Lung microvascular endothelial cell (primary cell): ENCODE measurements around the gene ZNF497. TPM values are rescaled to one million over a fixed set of nuclear protein-coding genes. Genes with fewer than 3 reads are reported as not detected.
"Not testable (repeated sequence)": the region's sequence is repeated elsewhere in the genome, so short reads cannot be mapped to it uniquely, and the experiment has no call there.

Source experiments
- DNase-seq, 2 donors: peaks; one replicate each; pipeline versions ENCODE4 v3.0.0 to v3.0.0-alpha.2; 2010; ENCODE audit warnings: low read depth in 2 of 2
- total RNA-seq: library from RNA; depleted of rRNA; stranded (reverse); fragments of >200 nt; gene quantifications from 2 replicates; pipeline ENCODE4 v1.2.1, GENCODE V29; 2014

Gene ZNF497
- 0.65 and 0.99 TPM in 2 replicates for total RNA-seq

DNA sequence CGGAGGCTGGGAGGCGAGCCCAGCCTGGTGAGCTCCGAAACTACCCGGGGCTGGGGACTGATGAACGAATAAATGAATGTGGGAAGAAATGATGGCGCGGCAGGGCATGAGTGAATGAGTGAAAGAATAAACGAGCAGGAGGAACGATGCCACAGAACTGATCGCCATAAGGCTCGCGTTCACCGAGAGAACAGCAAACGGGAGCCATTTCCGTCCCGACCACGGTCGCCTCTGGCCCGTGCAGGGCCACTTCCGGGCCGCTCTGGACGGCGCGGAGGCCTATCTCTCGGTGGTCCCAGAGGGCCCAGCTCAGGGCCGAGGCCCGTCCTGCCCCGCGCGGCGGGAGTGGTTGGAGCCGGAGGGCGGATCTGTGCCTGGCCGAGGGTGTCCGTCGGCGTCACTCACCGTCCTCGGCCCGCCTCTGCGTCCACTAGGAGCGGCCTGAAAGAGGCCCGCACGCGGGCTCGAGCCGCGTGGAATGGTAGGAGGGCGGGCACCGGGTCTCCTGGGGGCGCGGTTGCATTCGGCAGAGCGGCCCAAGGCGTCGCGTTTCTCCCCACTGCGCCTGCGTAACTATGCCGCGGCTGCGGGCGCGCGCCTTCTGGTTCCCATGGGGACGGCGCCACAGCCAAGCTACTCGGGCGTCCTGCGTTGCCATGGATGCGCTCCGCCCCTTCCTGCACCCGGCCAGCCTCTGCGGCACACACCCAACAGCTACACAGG is at the start of gene ZNF497:
ZNF497 (minus strand) TSS at position 480 of the 723 bp plus-strand sequence. CDS start 5,116 bp downstream, outside the sequence.
- DNase-seq = peak; percentile 97 to 98

DNA sequence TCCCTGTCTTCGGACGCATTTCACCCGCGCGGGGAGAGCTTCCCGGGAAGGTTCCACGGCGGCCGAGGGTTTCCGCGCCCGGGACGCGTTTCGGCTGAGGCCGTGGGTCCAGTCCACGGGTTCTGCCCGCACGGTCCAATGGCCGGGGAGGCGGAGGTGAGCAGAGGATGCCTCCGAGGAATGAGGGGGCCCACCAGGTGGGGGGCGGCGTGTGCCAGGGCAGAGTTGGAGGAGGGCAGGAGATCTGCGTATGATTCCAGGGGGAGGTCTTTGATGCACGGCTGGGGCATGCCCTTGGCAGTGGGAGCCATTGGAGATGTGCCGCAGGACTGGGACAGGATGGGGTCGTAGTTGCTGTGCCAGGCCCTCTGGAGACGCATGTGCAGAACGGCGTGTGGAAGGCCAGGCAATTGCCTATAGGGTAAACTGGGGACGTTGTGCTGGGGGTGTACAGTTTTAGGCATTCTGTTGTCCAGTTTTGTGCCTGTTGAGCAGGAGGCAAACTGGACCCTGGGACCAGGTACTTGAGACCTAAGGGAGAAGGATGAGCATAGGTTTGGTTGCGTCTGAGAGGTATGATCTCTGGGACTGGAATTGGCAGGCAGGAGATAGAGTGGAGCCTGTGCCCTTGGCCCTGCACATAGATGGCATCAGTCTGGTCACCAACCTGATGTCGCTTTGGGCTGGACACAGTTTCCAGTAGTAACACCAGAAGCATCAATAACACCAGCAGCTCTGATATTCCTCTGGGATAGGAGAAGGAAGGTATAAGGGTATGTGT is 46.6 kb upstream of the ZNF497 start:
- peak; percentile 36 to 51 for DNase-seq

DNA sequence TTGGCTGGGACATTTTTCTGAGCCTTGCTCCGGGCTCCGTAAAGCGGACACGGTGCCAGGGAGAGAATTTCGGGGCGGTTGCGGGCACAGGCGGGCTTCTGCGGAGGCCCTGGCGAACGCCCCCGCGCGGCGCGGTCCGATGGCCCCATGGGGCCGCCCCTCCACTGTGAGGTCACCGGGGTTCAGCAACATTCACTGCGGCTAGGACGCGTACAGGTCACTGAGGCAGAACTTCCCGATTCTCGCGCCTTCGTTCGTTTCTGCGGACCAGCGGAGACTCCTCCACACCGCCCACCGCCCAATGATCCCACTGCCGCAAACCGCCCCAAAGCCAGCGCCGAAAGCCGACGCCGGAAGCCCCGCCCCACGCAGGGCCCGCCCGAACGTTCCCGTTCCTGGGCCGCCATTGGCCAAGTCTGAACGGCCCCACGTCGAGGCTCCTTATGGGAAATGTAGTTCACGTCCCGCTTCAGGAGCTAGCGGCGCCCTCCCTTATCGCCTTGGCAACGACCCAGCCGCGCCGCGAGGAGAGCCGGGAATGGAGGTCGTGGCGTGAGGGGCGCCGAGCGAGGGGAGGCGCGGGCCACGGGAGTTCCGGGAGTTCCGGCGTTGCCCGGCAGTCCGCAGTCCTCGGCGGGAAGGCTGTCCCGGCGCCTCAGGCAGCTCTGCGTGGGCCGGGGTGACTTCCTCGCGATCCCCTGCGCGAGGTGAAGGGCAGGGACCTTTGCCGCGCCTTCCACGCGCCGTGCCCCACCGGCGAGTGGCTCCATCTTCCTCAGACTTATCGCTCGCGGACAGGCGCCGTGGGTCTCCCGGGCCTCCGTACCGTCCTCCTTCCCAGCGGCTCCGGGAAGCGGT is 45.8 kb upstream of the ZNF497 start, which contains the start of gene ZNF584:
ZNF584 (plus strand) TSS at position 498 of the 858 bp plus-strand sequence. CDS start 499 bp downstream, outside the sequence.
- DNase-seq = peak; percentile 95 to 96

DNA sequence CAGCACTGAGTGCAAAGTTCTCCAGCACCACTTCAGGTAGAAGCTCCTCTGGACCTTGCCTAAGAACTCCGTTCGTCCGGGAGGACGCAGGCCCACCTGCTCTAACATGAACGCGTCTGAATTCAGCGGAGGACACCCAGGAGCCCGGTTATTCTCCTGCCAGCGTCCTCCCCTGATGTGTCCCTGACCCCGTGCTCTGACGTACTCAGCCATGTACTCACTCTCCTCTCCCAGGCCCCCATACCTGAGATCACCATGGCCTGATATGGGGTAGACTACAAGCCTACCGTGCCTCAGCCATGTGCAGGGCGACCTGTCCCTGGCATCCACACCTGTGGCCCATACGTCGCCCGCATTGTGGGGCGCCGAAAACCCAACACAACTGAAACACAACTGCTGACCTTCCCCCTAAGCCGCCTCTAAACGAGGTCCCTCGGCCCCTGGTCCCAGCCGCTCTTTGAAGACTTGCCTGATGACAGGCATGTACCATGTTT is 45.2 kb upstream of the ZNF497 start:
- DNase-seq = peak in 1 of 2 donors; percentile 24

DNA sequence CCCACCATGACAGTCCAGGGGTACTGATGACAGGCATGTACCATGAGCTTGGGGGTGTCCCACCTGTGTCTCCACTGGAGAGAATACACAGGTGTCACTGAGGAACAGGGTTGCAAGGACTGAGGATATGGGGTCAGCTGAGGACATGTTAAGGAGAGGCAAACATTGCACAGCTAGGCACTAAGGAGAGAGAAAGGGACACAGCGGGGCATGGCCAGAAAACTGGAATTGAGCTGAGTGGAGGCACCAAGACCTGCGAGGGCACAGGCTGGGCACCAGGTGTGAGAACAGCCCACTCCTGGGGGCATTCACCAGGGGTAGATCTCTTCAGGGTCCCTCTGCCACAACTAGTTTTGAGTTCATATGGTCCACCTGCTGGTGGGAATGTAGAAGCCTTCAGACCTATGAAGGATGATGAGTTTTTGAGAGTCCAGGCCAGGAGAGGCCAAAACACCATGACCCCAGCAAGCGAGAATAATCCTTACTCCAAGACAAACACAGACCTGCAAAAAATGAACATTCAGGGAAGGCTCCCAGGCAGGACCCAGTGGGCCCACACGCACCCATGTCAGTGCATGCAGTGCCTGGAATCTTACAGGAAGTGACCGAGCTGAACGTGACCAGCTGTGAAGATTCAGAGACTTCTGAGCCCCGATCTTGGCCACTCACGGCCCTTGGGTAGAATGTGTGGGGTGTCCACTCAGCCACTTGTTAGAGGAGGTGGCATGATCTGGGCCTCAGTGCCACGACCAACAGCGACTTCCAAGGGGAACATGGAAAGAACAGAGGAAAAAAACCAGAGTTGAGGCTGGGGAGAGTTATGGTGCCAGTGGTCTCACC is 44.5 kb upstream of the ZNF497 start:
- DNase-seq = no peak

DNA sequence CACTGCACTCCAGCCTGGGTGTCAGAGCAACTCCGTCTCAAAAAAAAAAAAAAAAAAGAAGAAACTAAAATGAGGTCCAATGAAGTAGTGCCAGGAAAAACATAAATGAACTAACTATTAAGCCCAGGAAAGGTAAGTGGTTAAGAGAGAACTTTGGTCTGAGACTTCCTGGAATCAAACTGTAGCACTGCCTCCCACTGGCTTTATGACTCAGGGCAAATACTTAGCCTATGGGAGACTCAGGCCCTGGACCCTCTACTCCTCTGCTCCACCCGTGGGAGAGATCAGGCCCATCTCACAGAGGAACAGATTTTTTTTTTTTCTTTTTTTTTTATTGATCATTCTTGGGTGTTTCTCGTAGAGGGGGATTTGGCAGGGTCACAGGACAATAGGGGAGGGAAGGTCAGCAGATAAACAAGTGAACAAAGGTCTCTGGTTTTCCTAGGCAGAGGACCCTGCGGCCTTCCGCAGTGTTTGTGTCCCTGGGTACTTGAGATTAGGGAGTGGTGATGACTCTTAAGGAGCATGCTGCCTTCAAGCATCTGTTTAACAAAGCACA is 41.4 kb upstream of the ZNF497 start:
- not testable (repeated sequence) for DNase-seq

DNA sequence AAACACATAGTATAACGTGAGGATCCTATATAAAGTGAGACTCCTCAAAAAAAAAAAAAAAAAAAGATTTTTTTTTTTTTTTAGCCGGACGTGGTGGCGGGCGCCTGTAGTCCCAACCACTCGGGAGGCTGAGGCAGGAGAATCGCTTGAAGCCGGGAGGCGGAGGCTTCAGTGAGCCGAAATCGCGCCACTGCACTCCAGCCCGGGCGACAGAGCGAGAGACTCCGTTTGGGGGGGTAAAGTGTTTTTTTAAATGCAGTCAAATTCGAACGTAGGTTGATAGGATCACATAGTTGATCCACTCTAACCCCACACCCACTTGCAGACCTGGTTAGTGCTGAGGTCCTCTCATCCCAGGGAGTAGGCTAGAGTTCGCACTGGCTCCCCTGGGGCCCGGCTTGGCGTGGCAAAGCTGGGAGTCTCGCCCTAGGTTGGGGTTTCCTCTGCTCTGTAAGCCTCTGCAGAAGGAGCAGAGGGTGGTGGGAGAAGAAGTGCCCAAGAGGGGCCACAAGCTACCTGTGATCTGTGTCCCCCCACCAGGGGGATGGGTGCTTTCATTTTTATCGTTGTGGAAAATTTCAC is 39.4 kb upstream of the ZNF497 start:
- DNase-seq = no peak

DNA sequence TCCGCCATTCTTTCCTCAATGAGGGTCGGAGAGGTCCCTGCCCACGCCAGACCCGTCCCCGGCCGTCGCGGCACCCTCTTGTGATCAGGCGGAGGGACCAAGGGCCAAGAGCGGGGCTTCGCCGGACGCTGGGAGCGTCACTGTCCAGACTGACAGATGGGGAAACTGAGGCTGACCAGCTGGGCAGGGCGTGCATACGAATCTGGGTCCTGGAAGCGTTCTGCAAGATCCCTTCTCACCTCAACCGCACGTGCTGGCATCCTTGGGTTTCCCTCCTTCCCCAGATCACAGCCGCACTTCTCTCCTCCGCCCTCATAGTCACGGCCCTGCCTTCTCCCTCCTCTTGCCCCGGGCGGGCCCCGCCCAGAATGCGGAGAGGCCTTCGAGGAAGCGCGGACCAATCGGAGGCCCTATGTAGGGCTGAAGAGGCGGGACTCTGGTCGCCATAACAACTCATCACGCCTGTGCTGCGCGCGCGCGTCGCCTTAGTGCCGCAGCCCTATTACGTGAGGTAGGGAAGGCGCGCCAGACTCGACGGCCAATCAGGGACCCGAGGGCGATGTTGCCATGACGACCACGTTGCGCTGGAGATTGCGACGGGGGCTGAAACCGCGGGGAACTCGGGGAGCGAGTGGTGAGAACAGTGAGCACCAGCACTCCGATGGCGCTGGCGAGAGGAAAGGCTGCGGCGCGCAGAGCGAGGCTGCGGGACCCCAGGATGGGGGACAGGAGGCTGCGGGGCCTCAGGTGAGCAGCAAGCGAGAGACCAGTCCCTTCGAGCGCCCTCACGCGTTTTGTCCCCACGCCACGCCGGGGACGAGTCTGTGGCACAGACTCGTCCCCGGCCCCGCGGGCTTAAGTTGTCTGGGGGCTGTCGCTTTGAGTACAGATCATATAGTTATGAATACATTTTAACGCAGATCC is 38.6 kb upstream of the ZNF497 start:
- peak; percentile 100 for DNase-seq

DNA sequence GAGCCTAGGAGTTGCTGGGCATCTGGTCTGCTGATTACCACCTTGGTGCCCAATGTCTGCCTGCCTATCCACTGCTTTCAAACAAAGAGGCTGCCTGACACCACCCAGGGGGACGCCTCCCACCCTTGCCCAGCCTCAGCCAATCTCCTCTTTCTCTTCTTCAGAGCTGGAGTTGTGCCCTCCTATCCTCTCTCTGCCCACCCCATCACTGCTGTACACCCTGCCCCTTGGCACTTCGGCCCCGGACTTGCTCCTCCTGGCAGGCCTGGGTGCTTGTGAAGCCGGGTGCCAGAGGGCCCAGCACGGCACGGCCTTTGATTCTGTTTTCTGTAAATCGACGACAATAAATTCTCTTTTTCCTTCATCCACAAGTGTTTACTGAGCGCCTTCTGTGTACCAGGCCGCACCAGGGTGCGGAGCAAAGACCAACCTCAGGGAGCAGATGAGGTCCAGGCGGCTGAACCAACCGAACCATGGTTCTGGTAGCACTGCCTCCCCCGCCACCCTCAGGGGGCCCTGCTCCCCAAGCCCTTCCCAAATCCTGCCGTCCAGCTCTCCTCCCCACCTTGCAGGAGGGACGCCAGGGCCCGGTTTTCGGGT is 37.9 kb upstream of the ZNF497 start:
- DNase-seq = no peak

DNA sequence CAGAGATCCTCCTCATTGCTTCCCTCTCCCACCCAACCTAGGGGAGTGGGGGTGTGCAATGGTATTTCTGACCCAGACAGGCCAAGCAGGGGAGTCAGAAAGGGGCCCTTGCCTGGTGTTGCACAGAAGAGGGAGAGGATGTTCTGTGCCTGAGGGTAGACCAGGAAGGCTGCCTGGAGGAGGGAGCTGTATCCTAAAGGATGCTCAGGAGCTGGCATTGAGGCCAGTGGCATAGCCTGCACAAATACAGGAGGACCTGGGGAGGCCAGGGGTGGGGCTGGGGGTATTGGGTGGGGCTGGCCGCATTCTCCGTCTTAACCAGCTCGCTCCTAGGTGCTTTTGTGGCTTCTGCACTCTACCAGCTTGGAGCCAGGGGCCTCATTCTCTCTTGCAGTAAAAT is 37.4 kb upstream of the ZNF497 start:
- DNase-seq = no peak

DNA sequence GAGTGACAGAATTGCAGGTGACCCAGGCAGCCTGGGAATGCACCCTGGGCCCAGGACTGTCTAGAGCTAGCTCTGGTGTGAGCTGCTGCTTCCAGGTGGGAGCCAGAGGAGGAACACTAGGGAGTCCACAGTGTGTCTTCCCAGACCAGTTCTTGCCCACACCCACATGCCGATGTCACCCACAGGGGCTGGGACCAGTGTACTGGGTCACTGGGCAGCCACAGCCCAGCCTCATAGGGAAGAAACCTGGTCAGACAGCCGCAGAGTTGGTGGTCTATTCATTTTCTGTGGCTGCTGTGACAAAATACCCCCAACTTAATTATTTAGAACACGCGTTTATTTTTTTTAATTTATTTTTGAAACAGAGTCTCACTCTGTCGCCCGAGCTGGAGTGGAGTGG is 36.0 kb upstream of the ZNF497 start:
- DNase-seq = no peak

DNA sequence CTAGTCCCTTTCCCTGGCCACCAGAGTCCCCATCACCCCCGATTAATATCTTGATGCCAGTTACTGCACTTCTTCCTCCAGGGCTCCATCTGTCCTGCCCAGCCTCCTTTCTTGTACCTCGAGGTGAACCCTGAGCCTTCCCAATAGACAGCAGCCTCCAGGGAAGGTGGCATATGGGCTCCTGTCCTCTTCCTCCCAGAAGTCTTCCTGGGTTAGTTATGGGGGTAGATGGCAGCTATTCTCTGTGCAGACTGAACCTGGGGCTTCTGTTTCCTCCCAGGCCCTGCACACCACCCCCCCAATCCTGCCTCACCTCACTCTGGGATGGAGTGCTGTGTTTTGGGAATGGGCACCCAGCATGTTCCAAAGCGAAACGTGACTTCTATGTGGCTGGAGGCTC is 35.5 kb upstream of the ZNF497 start:
- no peak for DNase-seq

DNA sequence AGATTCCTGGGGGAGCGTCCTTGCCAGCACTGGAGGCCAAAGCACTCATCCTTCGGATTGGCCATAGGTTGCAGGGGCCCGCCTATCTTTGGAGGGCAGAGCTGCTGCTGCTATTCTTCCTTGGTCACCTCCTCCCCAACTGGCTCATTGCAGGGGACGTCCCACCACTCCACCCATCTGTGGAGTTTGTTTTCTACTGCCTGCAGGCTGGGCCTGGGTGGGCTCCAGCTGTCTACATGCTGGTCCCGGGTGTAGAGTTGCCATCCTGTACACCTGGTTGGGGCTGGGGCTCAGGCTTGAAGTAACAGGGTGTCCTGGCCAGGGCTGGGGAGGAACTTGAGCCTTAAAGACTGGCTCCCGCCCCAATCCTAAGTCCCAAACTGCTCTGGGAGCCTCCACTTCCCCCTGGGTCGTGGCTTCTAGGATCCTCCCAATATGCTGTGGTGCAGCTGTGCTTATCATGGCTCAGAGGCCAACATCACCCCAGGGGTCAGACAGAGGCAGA is 35.0 kb upstream of the ZNF497 start:
- no peak for DNase-seq

DNA sequence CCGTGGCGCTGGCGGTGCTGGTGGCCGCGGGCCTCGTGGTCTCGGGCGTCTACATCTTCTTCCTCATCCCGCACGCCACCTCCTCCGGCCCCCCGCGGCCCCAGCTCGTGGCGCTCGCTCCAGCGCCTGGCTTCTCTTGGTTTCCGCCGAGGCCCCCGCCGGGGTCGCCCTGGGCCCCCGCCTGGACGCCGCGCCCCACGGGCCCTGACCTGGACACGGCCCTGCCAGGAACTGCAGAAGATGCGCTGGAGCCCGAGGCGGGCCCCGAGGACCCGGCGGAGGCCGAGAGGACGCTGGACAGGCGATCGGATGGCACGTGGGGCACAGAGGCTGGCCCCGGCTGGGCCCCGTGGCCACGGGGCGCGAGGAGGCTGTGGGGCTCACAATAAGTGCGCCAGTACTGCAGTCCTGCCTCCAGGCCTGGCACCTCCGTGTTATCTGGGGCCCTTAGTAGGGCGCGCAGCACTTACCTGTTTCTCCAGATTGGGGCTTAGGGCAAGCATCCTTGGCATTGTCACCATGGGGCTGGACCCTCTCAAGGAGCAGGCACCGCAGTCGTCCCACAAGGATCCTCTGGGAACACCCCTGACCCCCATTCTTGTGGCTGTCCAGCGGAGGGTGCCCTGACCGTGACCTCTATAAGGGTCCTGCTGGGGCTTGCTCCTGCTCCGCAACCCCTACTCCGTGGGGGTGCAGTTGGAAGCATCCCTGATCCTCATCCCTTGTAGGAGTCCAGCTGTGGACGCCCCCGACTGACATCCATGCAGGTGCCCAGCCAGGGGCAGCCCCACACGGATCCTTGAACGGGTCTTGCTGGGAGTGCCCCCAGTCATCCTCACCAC is 34.4 kb upstream of the ZNF497 start:
- no peak for DNase-seq

DNA sequence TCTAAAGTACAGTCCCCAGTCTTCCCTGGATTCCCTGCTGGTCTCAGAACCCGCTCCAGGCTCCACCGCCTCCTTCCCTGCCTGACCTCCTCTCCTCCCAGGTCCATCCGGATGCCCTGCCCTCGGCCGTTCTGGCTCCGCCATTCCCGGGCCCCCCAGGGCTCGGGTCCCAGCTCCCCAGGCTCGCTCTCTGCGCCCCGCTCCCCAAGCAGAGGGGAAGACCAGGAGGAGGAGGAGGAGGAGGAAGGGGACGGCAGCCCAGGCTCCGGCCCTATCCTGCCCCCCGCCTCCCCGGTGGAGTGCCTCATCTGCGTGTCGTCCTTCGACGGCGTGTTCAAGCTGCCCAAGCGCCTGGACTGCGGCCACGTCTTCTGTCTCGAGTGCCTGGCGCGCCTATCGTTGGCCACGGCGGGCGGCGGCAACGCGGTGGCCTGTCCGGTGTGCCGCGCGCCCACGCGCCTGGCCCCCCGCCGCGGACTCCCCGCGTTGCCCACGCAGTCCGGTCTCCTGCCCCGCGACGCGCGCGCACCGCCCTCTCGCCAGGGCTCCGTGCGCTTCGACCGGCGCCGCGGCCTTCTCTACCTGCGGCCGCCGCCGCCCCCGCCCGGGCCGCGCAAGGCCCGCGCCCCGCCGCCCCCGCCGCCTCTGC is 33.6 kb upstream of the ZNF497 start:
- DNase-seq = no peak

DNA sequence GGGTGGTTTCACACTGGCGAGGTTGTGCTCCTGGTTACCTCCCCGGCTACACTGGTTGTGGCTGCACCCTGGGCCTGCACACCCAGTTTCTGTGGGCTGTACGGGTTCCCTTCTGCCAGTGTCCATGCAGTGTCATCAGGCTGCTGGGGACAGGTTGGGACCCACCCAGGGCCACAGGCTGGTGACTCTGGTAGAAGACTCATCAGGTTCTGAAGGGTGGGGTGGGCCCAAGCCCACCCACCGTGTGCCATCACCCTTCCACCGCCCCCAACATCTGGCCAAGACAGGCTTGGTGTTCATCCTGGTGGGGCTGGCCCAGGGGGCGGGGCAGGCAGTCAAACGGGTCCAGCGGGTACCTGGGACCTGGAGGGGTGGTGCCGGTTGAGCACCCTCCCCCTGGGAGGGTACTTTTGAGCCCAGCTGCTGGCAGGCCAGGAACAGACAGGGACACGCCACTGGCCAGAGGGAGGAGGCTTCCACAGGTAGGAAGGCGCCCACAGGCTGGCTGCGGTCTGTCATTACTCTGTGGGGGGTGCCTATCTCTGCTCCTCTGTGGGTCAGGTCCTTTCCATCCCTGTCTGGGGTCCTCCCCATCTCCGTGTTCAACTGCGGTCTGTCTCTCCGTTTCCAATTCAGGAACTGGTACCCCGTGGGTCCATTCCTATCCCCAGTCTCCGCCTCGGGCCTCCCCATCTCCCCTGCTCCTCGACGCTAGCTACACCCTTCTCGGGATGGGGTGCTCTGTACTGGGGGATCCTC is 32.8 kb upstream of the ZNF497 start, which contains the start of gene RNF225:
RNF225 (plus strand) TSS at position 437 of the 759 bp plus-strand sequence. CDS start 434 bp downstream, outside the sequence.
- DNase-seq = no peak
